IPS-NIHi7 (cell line): ENCODE data around the gene SERPINB8.

Experiments
- DNase-seq: peaks from one replicate; pipeline ENCODE4 v3.0.0; 2012; ENCODE audit warnings: mixed read lengths; ENCODE audit errors: extremely low spot score

SERPINB8 gene

DNA sequence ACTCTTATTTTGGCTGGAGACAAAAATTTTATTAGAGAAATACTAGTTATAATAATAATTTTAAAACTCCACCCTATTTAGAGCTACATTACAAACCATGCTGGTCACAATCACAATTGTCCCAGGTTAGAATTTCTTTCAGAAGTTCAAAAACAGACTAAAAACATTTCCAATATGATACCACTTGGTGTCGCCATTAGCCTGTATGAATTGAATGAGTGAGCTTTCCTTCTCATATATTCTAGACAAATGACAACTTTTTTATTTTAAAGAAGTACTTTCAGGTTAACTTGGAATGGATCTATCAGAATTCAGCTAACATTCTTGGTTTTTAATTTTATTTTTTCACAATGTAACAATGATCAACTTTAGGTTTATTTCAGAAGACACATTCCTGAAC is 48.0 kb downstream of the SERPINB8 start:
- DNase-seq, result no peak

DNA sequence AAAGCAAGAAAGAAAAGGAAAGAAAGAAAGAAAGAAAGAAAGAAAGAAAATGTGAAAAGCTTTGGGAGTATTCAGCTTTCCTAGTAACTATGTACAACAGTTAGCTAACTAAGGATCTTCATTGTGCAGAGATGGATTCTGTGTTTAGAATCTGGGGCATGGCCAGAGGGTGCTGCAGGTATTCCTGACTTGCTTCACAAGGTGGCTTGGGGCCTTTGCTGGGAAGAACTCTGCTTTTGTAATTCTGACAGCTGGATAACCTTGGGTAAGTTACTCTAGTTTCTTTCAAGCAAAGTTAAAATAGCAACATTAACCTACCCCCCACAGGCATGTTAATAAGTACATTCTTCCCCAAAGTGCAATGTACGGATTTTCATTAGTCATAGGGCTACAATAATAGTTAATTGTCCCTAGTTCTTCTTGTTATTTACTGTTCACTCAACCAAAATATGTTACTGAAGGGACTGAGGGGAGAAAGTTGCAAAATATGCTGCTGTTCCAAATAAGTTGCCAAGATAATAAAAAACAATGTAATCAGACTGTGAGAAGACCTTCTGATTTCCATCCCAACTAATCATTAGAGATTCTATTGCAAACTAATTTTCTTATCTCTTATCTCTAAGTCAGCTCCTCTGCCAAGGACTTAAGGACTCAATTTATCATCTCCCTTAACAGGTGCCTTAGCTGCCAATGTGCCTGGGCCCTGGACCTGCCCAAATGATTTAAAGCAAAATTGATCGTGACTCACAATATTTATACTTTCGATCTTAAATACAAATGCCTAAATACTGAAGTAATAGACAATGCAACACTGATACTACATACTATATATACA is 50.3 kb downstream of the SERPINB8 start:
- peak; percentile 17 for DNase-seq

DNA sequence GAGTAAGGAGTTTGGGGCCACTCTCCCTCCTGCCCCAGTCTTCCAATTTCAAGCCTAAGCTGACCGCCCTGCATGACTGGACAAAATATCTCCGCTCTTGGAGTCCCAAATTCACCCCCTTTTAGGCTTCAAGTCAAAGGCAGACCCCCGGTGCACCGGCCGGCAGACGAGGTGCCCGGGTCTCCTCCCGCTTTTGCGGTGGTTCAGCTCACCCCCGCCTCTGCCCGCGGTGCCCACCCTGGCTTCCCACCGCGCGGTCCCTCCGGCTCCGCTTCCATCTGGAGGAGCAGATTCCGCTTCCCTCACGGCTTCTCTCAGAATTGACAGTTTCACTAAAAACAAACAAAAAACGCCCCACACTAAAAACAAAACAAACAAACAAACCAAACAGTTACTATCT is 56.5 kb downstream of the SERPINB8 start:
- DNase-seq, result no peak

DNA sequence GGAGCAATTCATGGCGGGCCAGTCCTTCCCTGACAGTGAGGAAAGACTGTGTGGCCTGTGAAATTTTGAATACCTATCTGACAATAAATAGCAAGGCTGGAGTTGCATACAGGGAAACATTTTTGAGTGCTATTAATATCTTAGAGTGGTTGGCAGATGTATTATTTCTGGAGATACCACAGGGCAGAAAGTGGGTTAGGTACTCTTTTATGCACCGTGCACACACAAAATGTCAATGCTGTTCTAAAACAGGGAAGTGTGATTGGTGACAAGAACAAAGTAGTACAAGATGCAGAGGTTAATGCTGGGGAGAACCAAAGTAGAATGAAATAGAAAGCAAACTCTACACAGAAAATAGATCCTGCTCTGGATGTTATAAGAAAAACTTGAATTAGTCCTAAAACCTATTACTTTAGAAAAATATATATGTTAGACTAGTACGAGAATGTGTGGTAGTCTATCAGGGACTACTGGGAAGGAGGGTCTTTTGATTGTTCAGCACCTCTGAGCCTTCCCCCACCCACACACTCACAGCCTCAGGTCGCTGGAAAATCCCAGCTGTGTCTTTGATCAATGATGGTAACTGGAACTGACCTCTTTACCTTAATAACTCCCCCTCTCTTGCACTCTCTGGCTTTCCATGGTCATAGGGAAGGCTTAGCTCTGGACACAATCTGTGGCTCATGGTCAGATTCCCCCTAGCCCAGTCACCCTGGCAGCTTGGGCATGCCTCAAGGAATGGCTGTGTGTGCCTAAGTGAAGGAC is 58.2 kb downstream of the SERPINB8 start:
- no peak for DNase-seq

DNA sequence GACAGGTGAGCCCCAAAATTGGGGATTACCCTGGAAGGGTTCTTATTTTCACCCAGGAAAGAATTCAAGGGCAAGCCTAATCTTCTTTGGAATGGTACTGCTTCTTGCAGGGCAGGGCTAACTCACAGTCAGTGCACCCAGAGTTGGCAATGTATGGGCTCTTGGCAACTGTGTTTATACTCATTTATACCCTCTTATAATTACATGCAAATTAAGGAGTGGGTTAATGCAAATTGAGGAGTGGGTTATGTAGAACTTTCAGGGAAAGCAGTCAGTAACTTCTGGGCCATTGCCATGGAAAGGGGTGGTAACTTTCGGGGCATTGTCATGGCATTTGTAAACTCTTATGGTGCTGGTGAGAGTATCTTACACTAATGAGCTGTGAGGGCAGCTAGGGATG is 59.2 kb downstream of the SERPINB8 start:
- no peak for DNase-seq

DNA sequence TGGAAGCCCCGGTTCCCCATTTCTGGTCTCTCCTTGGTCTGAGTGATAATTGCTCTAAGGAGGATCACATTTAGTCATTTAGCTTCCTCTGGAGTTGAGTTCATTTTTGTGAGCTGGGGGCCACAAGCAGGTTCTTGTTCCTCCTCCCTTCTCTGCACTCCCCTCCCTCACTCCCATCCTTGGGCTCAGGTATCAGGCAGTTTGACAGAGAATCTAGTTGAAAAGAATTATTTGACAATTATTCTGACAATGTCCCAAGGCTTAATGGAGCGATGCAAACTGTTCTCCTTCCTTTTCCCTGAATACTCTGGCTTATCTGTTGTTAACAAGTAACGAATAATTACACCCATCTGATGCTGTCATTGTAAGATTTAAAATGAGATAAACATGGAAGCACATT is 61.5 kb downstream of the SERPINB8 start:
- DNase-seq, result no peak

DNA sequence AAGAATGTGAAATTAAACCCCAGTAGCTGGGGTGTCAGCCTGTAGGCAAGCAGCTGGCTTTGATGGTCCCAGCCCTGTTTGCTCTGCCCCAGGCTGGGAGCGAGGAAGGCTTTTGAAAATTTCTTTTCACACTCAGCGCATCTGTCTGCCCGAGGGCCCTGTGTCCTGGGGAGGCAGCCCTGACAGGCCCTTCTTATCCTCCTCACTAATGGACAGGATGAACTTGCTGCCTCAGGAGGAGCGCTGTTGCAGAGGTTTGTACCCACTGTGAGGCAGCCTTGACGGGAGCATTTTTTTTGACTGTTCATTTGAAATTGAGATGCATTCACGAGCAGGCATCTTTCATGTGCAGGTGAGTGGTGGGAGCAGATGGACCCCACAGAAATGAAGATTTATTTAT is 62.4 kb downstream of the SERPINB8 start:
- DNase-seq, result peak; percentile 15

DNA sequence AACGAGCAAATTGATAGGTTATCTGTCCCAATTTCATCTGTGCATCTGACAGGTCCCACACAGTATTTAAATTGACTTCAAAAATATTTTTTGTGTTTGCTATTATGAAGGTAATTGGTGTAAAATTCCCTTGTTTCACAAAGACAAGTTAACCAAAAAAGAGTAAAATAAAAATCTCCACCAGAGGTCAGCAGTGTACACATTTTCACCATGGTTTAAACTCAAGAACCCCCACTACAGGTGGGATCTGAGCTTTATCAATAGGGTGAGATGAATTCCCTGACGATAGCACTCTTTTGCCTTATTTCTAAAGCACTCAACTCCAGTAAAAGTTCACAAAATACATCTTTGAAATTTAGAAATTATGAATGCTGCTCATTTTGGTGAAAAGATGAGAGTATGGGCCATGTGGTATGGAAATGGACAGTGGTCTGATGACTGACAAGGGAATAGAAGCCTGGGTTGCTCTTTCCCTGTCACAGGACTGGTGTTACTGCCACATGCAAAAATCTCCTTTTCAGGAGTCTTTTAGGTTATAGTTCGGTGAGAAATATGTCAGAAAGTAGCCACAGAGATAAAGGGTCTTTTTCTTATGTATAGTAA is 68.0 kb downstream of the SERPINB8 start:
- DNase-seq, result peak; percentile 68
